K562 (cell line): Measurements from ENCODE around the gene CMTM8.

Source experiments
- CTCF ChIP-seq, 3 experiments: IDR thresholded peaks in 2 of 3; conservative IDR thresholded peaks in 1 of 3; 2 replicates each; pipeline ENCODE4 v1.5.1; 2011 to 2012; ENCODE audit warnings: low read length in 3 of 3, mild to moderate bottlenecking in 3 of 3, control low read depth in 2 of 3, improper control_type of control experiment in 1 of 3, inconsistent platforms in 1 of 3, low read depth in 1 of 3, mixed read lengths in 1 of 3, moderate library complexity in 1 of 3; ENCODE audit not compliant: insufficient read depth in 2 of 3
- DNMT1 ChIP-seq: fragments of 450-650 bp; IDR thresholded peaks from 2 replicates; pipeline ENCODE4 v1.6.1; 2016; ENCODE audit warnings: antibody characterized with exemption, mild to moderate bottlenecking
- E4F1 ChIP-seq: fragments of 250-450 bp; sonication (Bioruptor Pico); IDR thresholded peaks from 2 replicates; pipeline ENCODE4 v1.5.0; 2021; ENCODE audit warnings: mild to moderate bottlenecking, borderline replicate concordance
- EGR1 ChIP-seq: fragments of 450-650 bp; conservative IDR thresholded peaks from 2 replicates; pipeline ENCODE4 v1.6.1; 2017; ENCODE audit warnings: mild to moderate bottlenecking
- MYNN ChIP-seq, 2 experiments: sonication (generic); formaldehyde crosslinking in 1 of 2; IDR thresholded peaks; 2 replicates each; pipeline versions ENCODE4 v1.5.0 to v1.6.1; 2016 to 2020; ENCODE audit warnings: antibody characterized with exemption in 1 of 2, missing genetic modification reagents in 1 of 2
- NONO ChIP-seq, 2 experiments: fragments of 200-400 bp in 1 of 2; fragments of 450-650 bp in 1 of 2; formaldehyde crosslinking in 1 of 2; IDR thresholded peaks; 2 replicates each; pipeline ENCODE4 v1.6.1; 2017; ENCODE audit warnings: low read depth in 2 of 2, mild to moderate bottlenecking in 2 of 2, moderate library complexity in 2 of 2, low read length in 1 of 2
- TEAD2 ChIP-seq: fragments of 450-650 bp; IDR thresholded peaks from 2 replicates; pipeline ENCODE4 v1.6.1; 2016; ENCODE audit warnings: missing genetic modification characterization, control low read depth, missing compliant biosample characterization
- USF2 ChIP-seq: sonication (generic); formaldehyde crosslinking; IDR thresholded peaks from 2 replicates; pipeline ENCODE4 v1.5.0; 2020; ENCODE audit warnings: missing genetic modification reagents
- ZBTB7A ChIP-seq: IDR thresholded peaks from 2 replicates; pipeline ENCODE4 v1.6.1; 2011; ENCODE audit warnings: low read depth, mild to moderate bottlenecking, low read length, moderate library complexity, borderline replicate concordance; ENCODE audit not compliant: control insufficient read depth
- ZNF398 ChIP-seq: fragments of 250-450 bp; sonication (Bioruptor Pico); IDR thresholded peaks from 2 replicates; pipeline ENCODE4 v1.8.0; 2021; ENCODE audit warnings: moderate library complexity, mild to moderate bottlenecking, inconsistent platforms
- ZNF584 ChIP-seq: fragments of 200-800 bp; sonication (Bioruptor generic); IDR thresholded peaks from 2 replicates; pipeline ENCODE4 v1.6.1; 2016; ENCODE audit warnings: low read depth, mild to moderate bottlenecking, missing genetic modification characterization, missing compliant biosample characterization

GRCh38 chr3:32240159-32240545 lies 1.7 kb downstream of the CMTM8 start:
- TF ChIP-seq E4F1 (CRISPR knock-in tag): no peak
- TF ChIP-seq ZNF398 (CRISPR knock-in tag): no peak
- TF ChIP-seq MYNN (IDR thresholded peaks at IDR 0.05): no peak
- TF ChIP-seq MYNN (CRISPR knock-in tag; IDR thresholded peaks at IDR 0.05): no peak
- TF ChIP-seq ZBTB7A: no peak
- no peak for TF ChIP-seq TEAD2
- TF ChIP-seq USF2 (CRISPR knock-in tag): no peak
- TF ChIP-seq DNMT1: no peak
- peak; percentile 51 to 63 (median 56) for TF ChIP-seq CTCF (IDR thresholded peaks at IDR 0.05 in 2 of 3, conservative IDR thresholded peaks at IDR 0.05 in 1 of 3; ENCODE audit: insufficient read depth in 2 of 3, low read depth in 1 of 3, low read length in 3 of 3)
- TF ChIP-seq EGR1: no peak
- no peak for TF ChIP-seq NONO (IDR thresholded peaks at IDR 0.05; ENCODE audit: low read depth in 2 of 2, low read length in 1 of 2)
- TF ChIP-seq ZNF584 (CRISPR knock-in tag): no peak
